Endothelial cell of umbilical vein (primary cell): Measurements from ENCODE around the gene ANXA9.

ENCODE experiments used
- EZH2 ChIP-seq: IDR thresholded peaks from 2 replicates; pipeline ENCODE4 v1.6.1; 2012; ENCODE audit warnings: borderline replicate concordance, low read depth, mild to moderate bottlenecking, moderate library complexity, low read length, inconsistent platforms; ENCODE audit not compliant: severe bottlenecking
- FOS ChIP-seq: IDR thresholded peaks from 2 replicates; pipeline ENCODE4 v1.6.1; 2011; ENCODE audit warnings: mild to moderate bottlenecking, low read length, moderate library complexity, borderline replicate concordance; ENCODE audit not compliant: insufficient read depth
- GATA2 ChIP-seq: IDR thresholded peaks from 2 replicates; pipeline ENCODE4 v1.7.0; 2011; ENCODE audit warnings: low read depth, mild to moderate bottlenecking, moderate library complexity, mixed read lengths, low read length; ENCODE audit not compliant: insufficient read length, insufficient read depth
- JUN ChIP-seq: IDR thresholded peaks from 2 replicates; pipeline ENCODE4 v1.6.1; 2011; ENCODE audit warnings: borderline replicate concordance, low read depth; ENCODE audit not compliant: insufficient read length, insufficient read depth
- POLR2A ChIP-seq: IDR thresholded peaks from 2 replicates; pipeline ENCODE4 v1.6.1; 2012; ENCODE audit warnings: low read depth, mild to moderate bottlenecking, control low read depth, low read length
- POLR2AphosphoS5 ChIP-seq: IDR thresholded peaks from 2 replicates; pipeline ENCODE4 v1.6.1; 2012; ENCODE audit warnings: low read depth, mild to moderate bottlenecking, control low read depth, low read length, moderate library complexity; ENCODE audit not compliant: insufficient read depth
- TF ChIP-seq, protein P1 (sequence below), 2 donors: IDR thresholded peaks; 1 replicate in 1 of 2; 2 replicates in 1 of 2; pipeline ENCODE4 v1.5.1; 2011; ENCODE audit warnings: low read length in 2 of 2, mild to moderate bottlenecking in 2 of 2, moderate library complexity in 2 of 2, control low read depth in 1 of 2, inconsistent platforms in 1 of 2, low read depth in 1 of 2; ENCODE audit not compliant: insufficient read depth in 1 of 2; ENCODE audit errors: extremely low read depth in 1 of 2

DNA sequence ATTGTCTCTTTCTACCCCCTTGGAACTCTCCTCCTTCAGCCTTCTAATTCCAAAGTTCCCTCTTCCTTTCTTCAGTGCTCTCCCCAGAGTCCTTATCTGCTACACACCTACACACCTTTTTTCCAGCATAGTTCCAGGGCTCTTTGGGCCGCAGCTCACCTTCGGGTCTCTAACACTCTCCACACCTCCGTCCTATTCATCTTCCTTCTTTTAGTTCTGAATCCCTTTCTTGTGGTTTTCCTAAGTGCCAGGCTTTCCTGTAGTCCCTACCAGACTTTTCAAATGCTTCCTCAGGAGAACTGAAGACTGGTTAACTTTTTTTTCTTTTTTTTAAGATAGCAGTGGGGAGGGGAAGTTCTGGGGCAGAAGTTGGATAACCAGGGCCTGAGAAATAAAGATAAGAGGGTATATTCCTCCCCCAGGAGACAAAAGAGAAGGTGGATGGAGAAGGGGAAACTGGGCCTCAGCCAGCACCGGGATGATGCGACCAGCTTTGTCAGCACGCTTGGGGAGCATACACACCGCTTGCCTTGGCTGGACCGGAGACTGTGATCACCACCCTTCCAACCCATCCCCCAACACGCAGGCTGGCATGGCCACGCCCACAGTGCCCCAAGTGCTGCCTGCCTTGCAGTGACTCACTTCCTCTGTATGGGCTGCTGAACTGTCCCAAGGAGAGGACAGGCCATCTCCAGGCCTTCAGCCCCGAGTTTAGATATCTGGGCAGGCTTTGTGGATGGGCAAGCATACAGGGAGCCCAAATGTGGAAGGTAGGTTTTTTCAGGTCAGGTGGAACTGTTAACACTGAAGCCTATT, 5.0 kb upstream of the ANXA9 start:
- TF ChIP-seq, protein P1, sequence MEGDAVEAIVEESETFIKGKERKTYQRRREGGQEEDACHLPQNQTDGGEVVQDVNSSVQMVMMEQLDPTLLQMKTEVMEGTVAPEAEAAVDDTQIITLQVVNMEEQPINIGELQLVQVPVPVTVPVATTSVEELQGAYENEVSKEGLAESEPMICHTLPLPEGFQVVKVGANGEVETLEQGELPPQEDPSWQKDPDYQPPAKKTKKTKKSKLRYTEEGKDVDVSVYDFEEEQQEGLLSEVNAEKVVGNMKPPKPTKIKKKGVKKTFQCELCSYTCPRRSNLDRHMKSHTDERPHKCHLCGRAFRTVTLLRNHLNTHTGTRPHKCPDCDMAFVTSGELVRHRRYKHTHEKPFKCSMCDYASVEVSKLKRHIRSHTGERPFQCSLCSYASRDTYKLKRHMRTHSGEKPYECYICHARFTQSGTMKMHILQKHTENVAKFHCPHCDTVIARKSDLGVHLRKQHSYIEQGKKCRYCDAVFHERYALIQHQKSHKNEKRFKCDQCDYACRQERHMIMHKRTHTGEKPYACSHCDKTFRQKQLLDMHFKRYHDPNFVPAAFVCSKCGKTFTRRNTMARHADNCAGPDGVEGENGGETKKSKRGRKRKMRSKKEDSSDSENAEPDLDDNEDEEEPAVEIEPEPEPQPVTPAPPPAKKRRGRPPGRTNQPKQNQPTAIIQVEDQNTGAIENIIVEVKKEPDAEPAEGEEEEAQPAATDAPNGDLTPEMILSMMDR (IDR thresholded peaks at IDR 0.05; ENCODE audit: extremely low read depth in 1 of 2, insufficient read depth in 1 of 2, low read depth in 1 of 2, low read length in 2 of 2) = no peak
- TF ChIP-seq POLR2A = no peak
- no peak for TF ChIP-seq EZH2
- peak; percentile 66 for TF ChIP-seq FOS
- no peak for TF ChIP-seq GATA2
- TF ChIP-seq JUN = peak; percentile 72
- TF ChIP-seq POLR2AphosphoS5 = peak; percentile 61
